HG03159 (cell line): Measurements from ENCODE around the gene TUBE1.

Source experiments
- ATAC-seq: cut with Tn5 transposase; IDR thresholded peaks from one replicate; pipeline ENCODE4 v1.9.1; 2021; ENCODE audit warnings: mild to moderate bottlenecking, moderate library complexity; ENCODE audit not compliant: unreplicated experiment

TUBE1 gene

GRCh38 chr6:112037783-112038216, 49.5 kb downstream of the TUBE1 start:
- ATAC-seq: no peak

- no peak for ATAC-seq
Observed at GRCh38 chr6:112036088-112036637, 51.1 kb downstream of the TUBE1 start.

- ATAC-seq: no peak
Observed at GRCh38 chr6:112034616-112034995, 52.7 kb downstream of the TUBE1 start.

GRCh38 chr6:112033791-112034615, 53.3 kb downstream of the TUBE1 start:
- no peak for ATAC-seq

- no peak for ATAC-seq
Observed at GRCh38 chr6:112032728-112033127, 54.6 kb downstream of the TUBE1 start.

GRCh38 chr6:112031960-112032359, 55.3 kb downstream of the TUBE1 start:
- ATAC-seq: no peak

GRCh38 chr6:112030961-112031660, 56.2 kb downstream of the TUBE1 start:
- ATAC-seq: no peak

- no peak for ATAC-seq
Observed at GRCh38 chr6:112030206-112030960, 56.9 kb downstream of the TUBE1 start.

GRCh38 chr6:112029045-112029822, 58.0 kb downstream of the TUBE1 start:
- peak; percentile 72 for ATAC-seq

- ATAC-seq: no peak
Observed at GRCh38 chr6:112027942-112028674, 59.2 kb downstream of the TUBE1 start.

- ATAC-seq: no peak
Observed at GRCh38 chr6:112026933-112027332, 60.3 kb downstream of the TUBE1 start.

- ATAC-seq: no peak
Observed at GRCh38 chr6:112024464-112024863, 62.8 kb downstream of the TUBE1 start.

GRCh38 chr6:112022749-112023148, 64.5 kb downstream of the TUBE1 start:
- no peak for ATAC-seq

- ATAC-seq: no peak
Observed at GRCh38 chr6:112021691-112022310, 65.5 kb downstream of the TUBE1 start.
